Measurements from ENCODE around the gene MSRB2. TPM values are rescaled to one million over a fixed set of nuclear protein-coding genes. Genes with fewer than 3 reads are reported as not detected.

Gene MSRB2
- total RNA-seq, 2 experiments from 2014 or later: 6.9 to 9.1 TPM

DNA sequence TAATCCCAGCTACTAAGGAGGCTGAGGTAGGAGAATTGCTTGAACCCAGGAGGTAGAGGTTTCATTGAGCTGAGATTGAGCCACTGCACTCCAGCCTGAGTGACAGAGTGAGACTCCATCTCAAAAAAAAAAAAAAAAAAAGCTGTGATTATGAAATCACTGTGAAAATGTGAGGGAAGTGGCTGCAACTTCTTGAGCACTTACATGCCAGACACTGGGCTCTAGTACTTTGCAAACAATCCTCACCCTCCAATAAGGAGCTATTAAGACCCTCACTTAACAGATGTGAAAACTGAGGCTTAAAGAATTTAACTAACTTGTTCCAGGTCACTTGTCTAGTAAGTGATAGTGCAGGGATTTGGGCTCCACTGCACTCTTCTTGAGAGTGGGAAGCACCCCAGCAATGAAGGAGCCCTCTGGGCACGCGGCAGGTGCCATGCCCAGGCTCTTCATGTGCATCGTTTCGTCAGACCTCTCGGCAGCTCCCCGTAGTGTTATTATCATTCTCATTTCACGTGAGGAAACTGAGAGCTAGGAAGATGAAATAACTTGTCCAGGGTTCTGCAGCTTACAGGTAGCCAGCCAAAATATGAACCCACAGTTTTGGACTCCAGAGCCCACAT lies 19.0 kb downstream of the MSRB2 start:
- H3K36me3 Mint-ChIP-seq (ENCODE audit: low read depth): peaks cover 5% of the 10 kb centered on the region
- no peak overlapping the region for H3K27ac Mint-ChIP-seq
- intact Hi-C loops (cut with micrococcal nuclease): no loop called here
- H3K9me3 Mint-ChIP-seq: no peaks in the 10 kb centered on the region
- ATAC-seq (no peak), DNase-seq (no peak)
- no peak overlapping the region for H3K4me3 Mint-ChIP-seq
- CTCF ChIA-PET: no interaction called here
- no peaks in the 10 kb centered on the region for H3K4me1 Mint-ChIP-seq (ENCODE audit: low read depth)
- no peaks in the 10 kb centered on the region for H3K27me3 Mint-ChIP-seq
- TF ChIP-seq, protein P1, sequence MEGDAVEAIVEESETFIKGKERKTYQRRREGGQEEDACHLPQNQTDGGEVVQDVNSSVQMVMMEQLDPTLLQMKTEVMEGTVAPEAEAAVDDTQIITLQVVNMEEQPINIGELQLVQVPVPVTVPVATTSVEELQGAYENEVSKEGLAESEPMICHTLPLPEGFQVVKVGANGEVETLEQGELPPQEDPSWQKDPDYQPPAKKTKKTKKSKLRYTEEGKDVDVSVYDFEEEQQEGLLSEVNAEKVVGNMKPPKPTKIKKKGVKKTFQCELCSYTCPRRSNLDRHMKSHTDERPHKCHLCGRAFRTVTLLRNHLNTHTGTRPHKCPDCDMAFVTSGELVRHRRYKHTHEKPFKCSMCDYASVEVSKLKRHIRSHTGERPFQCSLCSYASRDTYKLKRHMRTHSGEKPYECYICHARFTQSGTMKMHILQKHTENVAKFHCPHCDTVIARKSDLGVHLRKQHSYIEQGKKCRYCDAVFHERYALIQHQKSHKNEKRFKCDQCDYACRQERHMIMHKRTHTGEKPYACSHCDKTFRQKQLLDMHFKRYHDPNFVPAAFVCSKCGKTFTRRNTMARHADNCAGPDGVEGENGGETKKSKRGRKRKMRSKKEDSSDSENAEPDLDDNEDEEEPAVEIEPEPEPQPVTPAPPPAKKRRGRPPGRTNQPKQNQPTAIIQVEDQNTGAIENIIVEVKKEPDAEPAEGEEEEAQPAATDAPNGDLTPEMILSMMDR (IDR thresholded peaks at IDR 0.05): no peak
- POLR2A ChIA-PET: no interaction called here

DNA sequence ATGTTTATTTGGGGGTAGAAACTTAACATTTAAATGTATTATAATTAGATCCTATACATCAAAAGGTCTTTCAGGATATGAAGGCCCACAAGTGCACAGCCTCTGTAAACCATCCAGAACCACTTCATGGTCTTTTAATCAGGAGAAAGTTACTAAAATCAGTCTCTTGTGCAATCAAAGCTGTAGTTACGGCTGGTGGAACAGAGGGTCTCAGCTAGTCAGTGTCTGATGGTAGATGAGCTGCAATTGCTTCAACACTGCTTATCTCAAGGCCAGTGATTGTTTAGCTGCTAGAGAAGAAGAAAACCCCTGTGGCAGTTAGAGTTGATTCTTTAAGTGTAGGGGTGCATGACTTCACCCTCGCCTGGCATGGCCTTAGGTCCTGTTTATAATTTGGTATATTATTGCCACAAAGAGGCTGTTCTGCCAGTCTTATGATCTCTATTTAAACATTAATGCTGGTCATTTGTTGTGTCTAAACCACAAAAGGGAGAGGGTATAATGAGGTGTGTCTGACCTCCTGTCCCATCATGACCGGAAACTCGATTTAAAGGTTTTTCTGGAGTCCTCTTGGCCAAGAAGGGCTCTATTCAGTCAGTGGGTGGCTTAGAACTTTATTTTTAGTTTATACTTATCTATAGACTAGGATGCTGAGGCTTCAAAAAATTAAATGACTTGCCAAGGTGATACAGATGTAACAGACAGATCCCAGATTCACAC lies 21.3 kb downstream of the MSRB2 start:
- Mint-ChIP-seq H3K4me3 (no peak overlapping the region), H3K27ac (no peak overlapping the region), H3K36me3 (ENCODE audit: low read depth) (peaks cover 1% of the 10 kb centered on the region), H3K27me3 (no peaks in the 10 kb centered on the region), H3K9me3 (no peaks in the 10 kb centered on the region), H3K4me1 (ENCODE audit: low read depth) (no peaks in the 10 kb centered on the region)
- ChIA-PET CTCF (no interaction called here), POLR2A (no interaction called here)
- intact Hi-C loops (cut with micrococcal nuclease): no loop called here
- DNase-seq (no peak), ATAC-seq (no peak)
- TF ChIP-seq, protein P1 (IDR thresholded peaks at IDR 0.05): no peak

DNA sequence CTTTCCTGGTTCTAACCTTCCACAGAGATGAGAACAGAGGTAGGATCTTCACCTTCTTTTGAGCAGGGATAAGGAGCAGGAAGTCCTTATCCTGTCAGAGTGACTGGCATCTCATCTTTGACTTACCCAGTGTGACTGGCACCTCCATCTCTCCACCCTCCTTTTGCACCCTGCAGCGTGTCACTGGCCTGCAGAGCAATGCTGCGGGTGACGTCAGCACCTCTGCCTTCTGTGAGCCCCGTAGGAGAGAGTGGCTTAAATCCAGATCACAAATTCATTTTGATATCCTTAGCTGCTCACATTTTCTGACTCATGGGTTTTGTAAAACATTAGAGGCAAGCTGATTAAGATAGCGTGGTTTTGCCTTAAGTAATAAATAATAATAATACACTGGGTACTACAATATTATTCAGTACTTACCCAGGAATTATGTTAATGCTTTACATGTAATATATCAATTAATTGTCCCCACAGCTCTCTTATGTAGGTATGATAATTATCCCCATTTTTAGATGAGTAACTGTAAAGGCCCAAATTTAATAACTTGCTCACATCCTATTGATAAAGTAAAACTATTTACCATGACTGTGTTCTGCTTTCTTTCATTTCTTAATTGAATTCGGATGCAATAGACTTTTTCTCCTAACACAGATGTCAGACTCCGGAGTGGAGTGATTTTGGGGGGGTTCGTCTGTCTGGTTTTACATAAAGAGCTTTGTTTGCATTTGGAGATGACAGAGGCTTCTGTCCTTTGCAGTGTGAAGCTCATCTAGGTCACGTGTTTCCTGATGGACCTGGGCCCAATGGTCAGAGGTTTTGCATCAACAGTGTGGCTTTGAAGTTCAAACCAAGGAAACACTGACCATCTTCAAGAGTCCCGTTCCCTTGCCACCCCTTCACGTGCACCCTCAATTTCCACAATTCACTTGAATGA lies 24.9 kb downstream of the MSRB2 start:
- no peaks in the 10 kb centered on the region for H3K4me1 Mint-ChIP-seq (ENCODE audit: low read depth)
- ChIA-PET CTCF (no interaction called here), POLR2A (no interaction called here)
- no peak for ATAC-seq
- H3K27ac Mint-ChIP-seq: no peak overlapping the region
- TF ChIP-seq, protein P1 (IDR thresholded peaks at IDR 0.05): no peak
- no peak overlapping the region for H3K4me3 Mint-ChIP-seq
- DNase-seq: no peak
- no peaks in the 10 kb centered on the region for H3K36me3 Mint-ChIP-seq (ENCODE audit: low read depth)
- intact Hi-C loops (cut with micrococcal nuclease): no loop called here
- H3K27me3 Mint-ChIP-seq: no peaks in the 10 kb centered on the region
- peaks cover 4% of the 10 kb centered on the region for H3K9me3 Mint-ChIP-seq

DNA sequence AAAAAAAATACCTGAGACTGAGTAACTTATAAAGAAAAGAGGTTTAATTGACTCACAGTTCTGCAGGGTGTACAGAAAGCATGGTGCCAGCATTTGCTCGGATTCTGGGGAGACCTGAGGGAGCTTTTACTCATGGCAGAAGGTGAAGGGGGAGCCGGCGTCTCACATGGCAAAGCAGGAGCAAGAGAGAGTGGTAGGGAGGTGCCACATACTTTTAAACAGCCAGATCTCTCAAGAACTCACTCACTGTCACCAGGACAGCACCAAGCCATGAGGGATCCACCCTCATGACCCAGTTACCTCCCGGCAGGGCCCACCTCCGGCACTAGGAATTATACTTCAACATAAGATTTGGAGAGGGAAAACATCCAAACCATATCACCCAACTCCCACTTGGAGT lies 25.8 kb downstream of the MSRB2 start:
- TF ChIP-seq, protein P1 (IDR thresholded peaks at IDR 0.05): no peak
- Mint-ChIP-seq H3K27ac (no peak overlapping the region), H3K9me3 (peaks cover 4% of the 10 kb centered on the region), H3K4me1 (ENCODE audit: low read depth) (no peaks in the 10 kb centered on the region), H3K27me3 (no peaks in the 10 kb centered on the region), H3K36me3 (ENCODE audit: low read depth) (no peaks in the 10 kb centered on the region), H3K4me3 (no peak overlapping the region)
- intact Hi-C loops (cut with micrococcal nuclease): no loop called here
- CTCF ChIA-PET: no interaction called here
- POLR2A ChIA-PET: no interaction called here
- DNase-seq (no peak), ATAC-seq (no peak)

Measured in activated CD8-positive, alpha-beta T cell treated with anti-CD3 and anti-CD28 coated beads for 36 hours (primary cell).